ENCODE results near the gene LARP4B.

Gene LARP4B

DNA sequence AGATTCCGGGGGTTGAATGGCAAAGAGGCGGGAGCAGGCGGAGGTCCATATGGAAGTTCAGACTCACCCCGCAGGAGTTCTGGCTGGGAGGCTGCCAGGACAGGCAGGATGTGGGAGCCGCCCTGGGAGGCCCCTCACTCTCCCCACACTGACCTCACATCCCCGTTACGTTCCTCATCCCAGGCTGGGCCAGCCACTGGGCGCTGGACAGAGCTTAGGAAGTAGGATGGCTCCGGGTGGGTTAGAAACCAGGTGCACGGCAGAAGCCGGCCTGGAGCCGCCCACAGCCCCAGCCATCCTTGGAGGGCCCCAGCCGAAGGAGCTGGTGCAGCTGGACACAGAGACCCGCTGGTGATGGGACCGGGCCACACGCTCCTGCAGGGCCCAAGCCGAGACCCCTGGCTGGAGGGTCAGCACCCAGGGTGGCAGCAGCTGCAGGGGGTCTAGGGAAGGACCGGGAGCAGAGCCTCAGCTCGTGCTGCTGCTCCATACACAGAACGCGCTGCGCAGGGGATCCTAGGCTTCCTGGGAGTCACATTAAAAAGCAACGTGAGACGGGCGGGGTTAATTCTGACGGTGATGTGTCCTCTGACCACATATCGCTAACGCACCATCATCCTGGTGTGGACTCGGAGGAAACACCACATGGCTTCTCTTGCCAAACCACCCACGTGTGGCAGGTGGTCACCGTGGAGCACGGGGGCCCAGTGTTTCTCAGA is 143.4 kb downstream of the LARP4B start:
- H4K91ac ChIP-seq (ENCODE audit: low read length) = no peak overlapping the region
- H3K27ac ChIP-seq (ENCODE audit: low read length, poor library complexity, severe bottlenecking) = no peak overlapping the region
- 92% methylated on average over 32 of the region's 32 CpGs for WGBS
- H3K4me2 ChIP-seq (ENCODE audit: low read length, poor library complexity, severe bottlenecking) = no peak overlapping the region
- no peak overlapping the region for H4K8ac ChIP-seq (ENCODE audit: low read length)
- H3K9ac ChIP-seq (ENCODE audit: low read length) = no peak overlapping the region
- H3K18ac ChIP-seq (ENCODE audit: low read depth in 1 of 2, low read length in 2 of 2) = no peak overlapping the region
- H3K79me1 ChIP-seq (replicated peaks; ENCODE audit: low read length, poor library complexity, severe bottlenecking) = no peaks in the 10 kb centered on the region
- H2BK5ac ChIP-seq (ENCODE audit: low read depth, low read length, poor library complexity, severe bottlenecking) = no peak overlapping the region
- H2AK5ac ChIP-seq (ENCODE audit: low read length, severe bottlenecking) = peak overlapping the region; percentile 4
- no peak overlapping the region for H3K14ac ChIP-seq (ENCODE audit: low read length in 2 of 2)
- no peak overlapping the region for H2AFZ ChIP-seq (ENCODE audit: low read depth, low read length)
- H3K27me3 ChIP-seq (ENCODE audit: control insufficient read depth in 1 of 2, insufficient read depth in 1 of 2, low read length in 2 of 2) = peaks cover 0 to 6% of the 10 kb centered on the region in 2 experiments
- peaks cover 45% of the 10 kb centered on the region for H3K4me1 ChIP-seq (ENCODE audit: control insufficient read depth, insufficient read depth, low read depth, low read length)
- no peak overlapping the region for H2BK12ac ChIP-seq (ENCODE audit: low read length in 2 of 2)
- no peak overlapping the region for H3K4me3 ChIP-seq (ENCODE audit: insufficient read depth in 1 of 2, low read depth in 1 of 2, low read length in 2 of 2)
- H2BK15ac ChIP-seq (ENCODE audit: low read depth, poor library complexity, severe bottlenecking) = no peak overlapping the region
- no peak overlapping the region for H3K23ac ChIP-seq (ENCODE audit: low read length in 2 of 2)
- H3K4ac ChIP-seq (ENCODE audit: low read depth in 1 of 2, low read length in 2 of 2) = no peak overlapping the region
- no peak overlapping the region for H2BK120ac ChIP-seq (ENCODE audit: low read depth, low read length)
- no peaks in the 10 kb centered on the region for H3K9me3 ChIP-seq (ENCODE audit: control insufficient read depth, low read length)
- DNase-seq = no peak
- peaks cover 0 to 6% of the 10 kb centered on the region in 2 experiments for H3K36me3 ChIP-seq (ENCODE audit: control insufficient read depth in 1 of 2, insufficient read depth in 2 of 2, low read depth in 1 of 2, low read length in 2 of 2)

DNA sequence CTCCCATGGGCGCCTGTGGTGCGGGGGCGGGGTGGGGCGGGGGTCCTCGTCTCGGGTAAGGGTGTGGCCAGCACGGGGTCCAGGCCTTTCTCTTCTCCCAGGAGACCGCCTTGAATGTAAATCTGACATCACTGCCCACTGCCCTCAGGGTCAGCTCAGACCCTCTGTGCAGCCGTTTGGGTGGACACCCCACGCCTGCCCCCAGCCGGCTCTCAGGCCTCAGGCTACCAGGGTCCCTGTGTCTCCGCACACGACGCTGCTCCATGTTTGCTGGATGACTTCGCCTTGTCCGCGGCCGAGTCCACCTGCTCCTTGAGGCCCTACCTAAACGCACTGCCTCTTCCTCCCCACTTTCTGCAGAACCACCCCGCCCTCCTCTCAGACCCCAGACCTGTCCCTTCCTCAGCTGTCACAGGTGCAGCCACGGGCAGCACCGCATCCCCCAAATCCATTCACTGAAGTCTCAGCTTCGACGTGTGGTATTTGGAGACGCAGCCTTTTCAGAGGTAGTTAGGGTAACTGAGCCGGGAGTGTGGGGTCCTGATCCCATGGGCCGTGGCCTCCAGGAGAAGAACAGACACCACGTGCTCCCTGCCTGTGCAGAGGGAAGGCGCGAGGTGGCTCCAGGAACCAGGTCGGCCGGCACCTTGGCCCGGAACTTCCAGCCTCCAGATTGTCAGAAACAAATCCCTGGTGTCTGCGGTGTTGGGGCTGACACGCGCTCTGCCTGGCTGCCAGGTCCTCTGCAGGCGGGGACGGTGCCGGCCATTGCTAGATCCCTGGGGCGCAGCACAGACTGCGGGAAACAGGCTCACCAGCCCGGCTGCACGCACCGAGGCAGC is 144.7 kb downstream of the LARP4B start:
- Histone ChIP-seq H2BK120ac (ENCODE audit: low read depth, low read length) (no peak overlapping the region), H3K4me3 (ENCODE audit: insufficient read depth in 1 of 2, low read depth in 1 of 2, low read length in 2 of 2) (no peak overlapping the region), H3K18ac (ENCODE audit: low read depth in 1 of 2, low read length in 2 of 2) (no peak overlapping the region), H2BK12ac (ENCODE audit: low read length in 2 of 2) (no peak overlapping the region), H2AK5ac (ENCODE audit: low read length, severe bottlenecking) (no peak overlapping the region), H3K9me3 (ENCODE audit: control insufficient read depth, low read length) (no peaks in the 10 kb centered on the region), H3K79me1 (replicated peaks; ENCODE audit: low read length, poor library complexity, severe bottlenecking) (no peaks in the 10 kb centered on the region), H3K36me3 (ENCODE audit: control insufficient read depth in 1 of 2, insufficient read depth in 2 of 2, low read depth in 1 of 2, low read length in 2 of 2) (peaks cover 0 to 3% of the 10 kb centered on the region in 2 experiments), H3K4ac (ENCODE audit: low read depth in 1 of 2, low read length in 2 of 2) (no peak overlapping the region), H2BK15ac (ENCODE audit: low read depth, poor library complexity, severe bottlenecking) (no peak overlapping the region), H3K27ac (ENCODE audit: low read length, poor library complexity, severe bottlenecking) (no peak overlapping the region), H3K9ac (ENCODE audit: low read length) (no peak overlapping the region), H2BK5ac (ENCODE audit: low read depth, low read length, poor library complexity, severe bottlenecking) (no peak overlapping the region), H3K14ac (ENCODE audit: low read length in 2 of 2) (no peak overlapping the region), H3K4me1 (ENCODE audit: control insufficient read depth, insufficient read depth, low read depth, low read length) (peaks cover 45% of the 10 kb centered on the region), H3K27me3 (ENCODE audit: control insufficient read depth in 1 of 2, insufficient read depth in 1 of 2, low read length in 2 of 2) (peaks cover 4 to 17% of the 10 kb centered on the region in 2 experiments), H3K23ac (ENCODE audit: low read length in 2 of 2) (no peak overlapping the region), H2AFZ (ENCODE audit: low read depth, low read length) (no peak overlapping the region), H4K8ac (ENCODE audit: low read length) (no peak overlapping the region), H4K91ac (ENCODE audit: low read length) (no peak overlapping the region), H3K4me2 (ENCODE audit: low read length, poor library complexity, severe bottlenecking) (no peak overlapping the region)
- 92% methylated on average over 42 of the region's 44 CpGs for WGBS
- DNase-seq = no peak

DNA sequence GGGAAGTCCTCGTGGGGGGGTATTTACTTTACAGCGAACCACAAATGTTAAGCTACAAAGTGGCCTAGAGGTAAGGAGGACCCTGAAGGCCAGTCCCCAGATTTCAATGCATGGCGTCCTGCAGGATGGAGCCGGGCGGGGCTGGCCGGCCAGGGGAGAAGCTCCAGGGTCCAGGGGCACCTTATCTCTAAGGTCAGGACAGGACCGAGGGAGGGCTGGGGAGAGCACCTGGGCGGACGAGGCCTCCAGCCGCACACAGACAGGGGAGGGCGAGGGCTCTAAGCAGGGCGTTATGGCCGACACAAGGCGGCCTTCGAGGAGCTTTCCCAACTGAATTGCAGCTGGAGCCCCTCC is 145.7 kb downstream of the LARP4B start:
- Histone ChIP-seq H3K27me3 (ENCODE audit: control insufficient read depth in 1 of 2, insufficient read depth in 1 of 2, low read length in 2 of 2) (peaks cover 4 to 24% of the 10 kb centered on the region in 2 experiments), H3K18ac (ENCODE audit: low read depth in 1 of 2, low read length in 2 of 2) (no peak overlapping the region), H2AK5ac (ENCODE audit: low read length, severe bottlenecking) (no peak overlapping the region), H3K4me1 (ENCODE audit: control insufficient read depth, insufficient read depth, low read depth, low read length) (peaks cover 38% of the 10 kb centered on the region), H3K79me1 (replicated peaks; ENCODE audit: low read length, poor library complexity, severe bottlenecking) (no peaks in the 10 kb centered on the region), H2BK5ac (ENCODE audit: low read depth, low read length, poor library complexity, severe bottlenecking) (no peak overlapping the region), H2BK15ac (ENCODE audit: low read depth, poor library complexity, severe bottlenecking) (no peak overlapping the region), H3K14ac (ENCODE audit: low read length in 2 of 2) (no peak overlapping the region), H4K8ac (ENCODE audit: low read length) (no peak overlapping the region), H2BK12ac (ENCODE audit: low read length in 2 of 2) (no peak overlapping the region), H3K4me2 (ENCODE audit: low read length, poor library complexity, severe bottlenecking) (no peak overlapping the region), H3K27ac (ENCODE audit: low read length, poor library complexity, severe bottlenecking) (no peak overlapping the region), H3K4me3 (ENCODE audit: insufficient read depth in 1 of 2, low read depth in 1 of 2, low read length in 2 of 2) (no peak overlapping the region), H2AFZ (ENCODE audit: low read depth, low read length) (no peak overlapping the region), H3K23ac (ENCODE audit: low read length in 2 of 2) (no peak overlapping the region), H4K91ac (ENCODE audit: low read length) (no peak overlapping the region), H2BK120ac (ENCODE audit: low read depth, low read length) (no peak overlapping the region), H3K9ac (ENCODE audit: low read length) (no peak overlapping the region), H3K9me3 (ENCODE audit: control insufficient read depth, low read length) (no peaks in the 10 kb centered on the region), H3K36me3 (ENCODE audit: control insufficient read depth in 1 of 2, insufficient read depth in 2 of 2, low read depth in 1 of 2, low read length in 2 of 2) (no peaks in the 10 kb centered on the region), H3K4ac (ENCODE audit: low read depth in 1 of 2, low read length in 2 of 2) (no peak overlapping the region)
- WGBS = 95% methylated on average over 15 of the region's 15 CpGs
- no peak for DNase-seq

All from mesenchymal stem cell (in vitro differentiated cells and primary cell).